Nephron progenitor cell (in vitro differentiated cells): Measurements from ENCODE around the gene NRP1.

Experiments used
- DNase-seq: peaks from one replicate; pipeline ENCODE4 v3.0.0; 2021
- H3K27ac Mint-ChIP-seq: 2 replicates; pipeline ENCODE4 v1.8.0; 2021; ENCODE audit warnings: mild to moderate bottlenecking, moderate library complexity, mixed read lengths
- H3K27me3 Mint-ChIP-seq: 2 replicates; pipeline ENCODE4 v1.8.0; 2021; ENCODE audit warnings: mild to moderate bottlenecking, low read depth, mixed read lengths; ENCODE audit not compliant: poor library complexity
- H3K36me3 Mint-ChIP-seq: 2 replicates; pipeline ENCODE4 v1.8.0; 2021; ENCODE audit warnings: low read depth, mixed read lengths
- H3K4me1 Mint-ChIP-seq: 2 replicates; pipeline ENCODE4 v1.8.0; 2021; ENCODE audit warnings: mixed read lengths
- H3K4me3 Mint-ChIP-seq: 2 replicates; pipeline ENCODE4 v1.8.0; 2021; ENCODE audit warnings: mild to moderate bottlenecking, moderate library complexity, mixed read lengths
- H3K9me3 Mint-ChIP-seq: 2 replicates; pipeline ENCODE4 v1.8.0; 2021; ENCODE audit warnings: mild to moderate bottlenecking, moderate library complexity, mixed read lengths
- TF ChIP-seq, protein P1 (sequence below): fragments of 200-600 bp; sonication (generic); IDR thresholded peaks from 2 replicates; pipeline ENCODE4 v1.5.0; 2021; ENCODE audit warnings: antibody characterized with exemption

The NRP1 gene

DNA sequence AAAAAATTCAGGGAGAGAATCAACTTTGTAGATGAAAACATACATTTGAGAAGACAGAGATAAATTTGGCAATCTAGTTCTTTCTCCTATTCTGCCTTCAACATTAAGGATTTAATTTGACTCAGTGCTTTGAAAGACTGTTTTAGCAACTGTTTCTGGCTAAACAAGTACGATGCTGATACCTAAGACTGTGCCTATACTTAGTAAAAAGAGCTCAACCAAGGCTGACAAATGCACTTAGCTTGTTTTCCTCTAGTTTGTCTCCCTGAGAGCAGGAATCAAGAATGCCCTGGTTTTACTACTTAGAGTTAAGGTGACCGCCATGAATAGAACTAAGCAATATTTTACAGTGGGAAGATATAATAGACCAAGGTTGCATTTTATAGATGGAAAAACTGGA lies 49.5 kb downstream of the NRP1 start:
- Mint-ChIP-seq H3K36me3 (peaks cover 90% of the 10 kb centered on the region), H3K9me3 (no peaks in the 10 kb centered on the region), H3K27me3 (no peaks in the 10 kb centered on the region), H3K4me1 (peaks cover 11% of the 10 kb centered on the region), H3K27ac (no peak overlapping the region), H3K4me3 (no peak overlapping the region)
- TF ChIP-seq, protein P1, sequence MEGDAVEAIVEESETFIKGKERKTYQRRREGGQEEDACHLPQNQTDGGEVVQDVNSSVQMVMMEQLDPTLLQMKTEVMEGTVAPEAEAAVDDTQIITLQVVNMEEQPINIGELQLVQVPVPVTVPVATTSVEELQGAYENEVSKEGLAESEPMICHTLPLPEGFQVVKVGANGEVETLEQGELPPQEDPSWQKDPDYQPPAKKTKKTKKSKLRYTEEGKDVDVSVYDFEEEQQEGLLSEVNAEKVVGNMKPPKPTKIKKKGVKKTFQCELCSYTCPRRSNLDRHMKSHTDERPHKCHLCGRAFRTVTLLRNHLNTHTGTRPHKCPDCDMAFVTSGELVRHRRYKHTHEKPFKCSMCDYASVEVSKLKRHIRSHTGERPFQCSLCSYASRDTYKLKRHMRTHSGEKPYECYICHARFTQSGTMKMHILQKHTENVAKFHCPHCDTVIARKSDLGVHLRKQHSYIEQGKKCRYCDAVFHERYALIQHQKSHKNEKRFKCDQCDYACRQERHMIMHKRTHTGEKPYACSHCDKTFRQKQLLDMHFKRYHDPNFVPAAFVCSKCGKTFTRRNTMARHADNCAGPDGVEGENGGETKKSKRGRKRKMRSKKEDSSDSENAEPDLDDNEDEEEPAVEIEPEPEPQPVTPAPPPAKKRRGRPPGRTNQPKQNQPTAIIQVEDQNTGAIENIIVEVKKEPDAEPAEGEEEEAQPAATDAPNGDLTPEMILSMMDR = no peak
- DNase-seq = no peak

DNA sequence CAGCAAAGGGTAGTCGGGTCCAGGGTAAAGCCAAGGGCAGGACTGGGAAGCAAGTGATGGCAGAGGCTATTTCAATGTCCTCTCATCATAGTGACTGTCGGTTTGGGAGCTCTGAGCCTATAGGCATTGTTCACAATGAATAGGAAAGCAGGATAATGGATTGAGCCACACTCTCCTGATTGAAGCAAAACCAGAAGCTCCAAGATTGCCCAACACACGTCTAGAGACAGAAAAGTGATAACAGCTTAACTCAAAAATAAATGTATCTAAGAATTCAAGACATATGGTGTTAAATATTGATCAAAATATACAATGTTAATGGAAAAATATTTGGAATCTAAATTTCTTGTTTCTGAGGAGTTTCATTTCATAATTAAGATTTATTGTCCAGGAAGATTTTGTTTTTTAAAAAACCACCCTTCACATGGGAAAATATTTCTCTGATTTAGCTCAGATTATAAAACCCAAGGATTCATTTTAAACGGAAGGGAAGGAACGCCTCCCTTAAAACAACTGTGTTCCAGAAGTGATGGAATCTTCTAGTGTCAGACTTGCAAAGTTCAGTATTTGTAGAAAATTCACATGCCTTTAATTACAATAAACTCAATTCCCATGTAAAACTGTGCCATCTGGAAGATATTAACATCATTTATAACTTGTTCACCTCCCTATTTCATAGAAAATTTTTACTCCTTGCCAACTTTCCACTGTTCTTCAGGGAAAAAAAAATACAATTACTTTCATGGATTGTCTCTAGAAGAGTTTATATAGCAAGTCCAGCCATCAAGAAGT lies 54.5 kb downstream of the NRP1 start:
- TF ChIP-seq, protein P1 = no peak
- DNase-seq = no peak
- peak overlapping the region; percentile 74 for H3K27ac Mint-ChIP-seq
- H3K36me3 Mint-ChIP-seq = peaks cover 79% of the 10 kb centered on the region
- H3K9me3 Mint-ChIP-seq = no peaks in the 10 kb centered on the region
- H3K27me3 Mint-ChIP-seq = no peaks in the 10 kb centered on the region
- H3K4me1 Mint-ChIP-seq = peaks cover 26% of the 10 kb centered on the region
- H3K4me3 Mint-ChIP-seq = no peak overlapping the region

DNA sequence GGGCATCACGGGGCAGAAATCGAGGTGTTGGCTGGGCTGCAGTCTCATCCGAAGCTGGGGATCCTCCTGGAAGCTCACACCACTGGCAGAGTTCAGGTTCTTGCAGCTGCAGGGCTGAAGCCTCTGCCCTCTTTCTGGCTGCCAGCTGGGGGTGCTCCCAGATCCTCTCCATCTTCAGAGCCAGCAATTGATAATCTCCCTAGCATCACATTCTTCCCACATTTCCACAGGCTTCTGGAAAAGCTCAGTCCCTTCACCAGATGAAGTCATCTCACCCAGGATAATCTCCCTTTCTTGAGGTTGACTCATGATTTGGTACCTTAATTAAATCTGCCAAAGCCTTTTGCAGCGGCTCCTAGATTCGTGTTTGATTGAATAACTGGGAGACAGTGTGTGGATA lies 55.2 kb downstream of the NRP1 start:
- Mint-ChIP-seq H3K36me3 (peaks cover 79% of the 10 kb centered on the region), H3K27ac (peak overlapping the region; percentile 73), H3K9me3 (no peaks in the 10 kb centered on the region), H3K27me3 (no peaks in the 10 kb centered on the region), H3K4me1 (peaks cover 31% of the 10 kb centered on the region), H3K4me3 (no peak overlapping the region)
- no peak for DNase-seq
- TF ChIP-seq, protein P1 = no peak

DNA sequence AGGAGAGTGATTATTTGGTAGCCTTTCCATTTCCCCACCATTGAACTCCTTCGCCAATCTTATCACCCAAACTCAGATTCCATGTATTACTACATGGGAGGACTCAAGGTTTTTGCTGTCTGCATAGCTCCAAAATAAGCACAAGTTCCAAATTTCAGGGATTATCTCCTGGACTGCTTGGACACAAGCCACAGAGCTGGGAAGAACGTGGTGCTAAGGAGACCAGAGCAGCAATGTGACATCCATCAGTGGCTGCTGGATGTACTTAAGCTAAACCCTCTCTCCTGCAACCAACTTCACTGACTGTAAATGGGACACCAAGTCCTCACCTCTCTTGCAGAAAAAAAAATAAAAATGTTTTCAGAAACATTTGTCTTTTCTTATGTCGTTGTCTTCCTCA lies 56.3 kb downstream of the NRP1 start:
- Mint-ChIP-seq H3K36me3 (peaks cover 72% of the 10 kb centered on the region), H3K27me3 (no peaks in the 10 kb centered on the region), H3K4me3 (no peak overlapping the region), H3K27ac (no peak overlapping the region), H3K9me3 (no peaks in the 10 kb centered on the region), H3K4me1 (peaks cover 40% of the 10 kb centered on the region)
- TF ChIP-seq, protein P1 = no peak
- DNase-seq = no peak

DNA sequence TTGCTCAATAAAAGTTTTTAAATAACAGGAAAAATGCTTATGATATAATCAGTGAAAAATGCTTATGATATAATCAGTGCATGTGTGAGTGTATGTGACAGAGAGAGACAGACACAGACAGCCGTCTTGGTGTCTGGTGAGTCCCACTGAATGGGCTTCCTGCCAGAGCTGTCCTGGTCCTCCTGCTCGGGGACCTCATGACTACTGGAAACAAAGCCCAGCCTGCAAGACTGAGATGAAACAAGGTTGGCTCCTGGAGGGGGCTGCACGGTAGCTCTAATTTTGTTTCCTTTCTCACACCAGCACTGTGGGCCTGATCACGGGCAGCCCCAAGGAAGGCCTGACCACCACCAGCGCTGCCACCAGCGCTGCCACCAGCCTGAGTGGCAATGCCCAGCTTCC lies 57.3 kb downstream of the NRP1 start:
- DNase-seq = no peak
- Mint-ChIP-seq H3K36me3 (peaks cover 67% of the 10 kb centered on the region), H3K27ac (peak overlapping the region; percentile 54), H3K27me3 (no peaks in the 10 kb centered on the region), H3K9me3 (no peaks in the 10 kb centered on the region), H3K4me3 (no peak overlapping the region), H3K4me1 (peaks cover 51% of the 10 kb centered on the region)
- TF ChIP-seq, protein P1 = no peak
